ENCODE results near the gene TMSB10.
"Not testable (repeated sequence)": the region's sequence is repeated elsewhere in the genome, so short reads cannot be mapped to it uniquely, and the experiment has no call there.

DNA sequence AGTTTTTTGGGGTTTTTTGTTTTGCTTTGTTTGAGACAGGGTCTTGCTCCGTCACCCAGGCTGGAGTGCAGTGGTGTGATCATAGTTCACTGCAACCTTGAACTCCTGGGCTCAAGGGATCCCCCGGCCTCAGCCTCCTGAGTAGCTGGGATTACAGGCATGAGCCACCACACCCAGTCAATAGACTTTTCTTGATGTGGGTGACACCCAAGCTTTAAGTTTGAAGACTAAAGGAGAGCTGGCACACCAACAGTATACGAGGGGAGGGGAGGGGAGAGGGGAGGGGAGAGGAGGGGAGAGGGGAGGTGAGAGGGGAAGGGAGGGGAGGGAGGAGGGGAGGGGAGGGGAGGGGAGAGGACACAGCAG is 40.4 kb downstream of the TMSB10 start:
- TF ChIP-seq, protein P1, sequence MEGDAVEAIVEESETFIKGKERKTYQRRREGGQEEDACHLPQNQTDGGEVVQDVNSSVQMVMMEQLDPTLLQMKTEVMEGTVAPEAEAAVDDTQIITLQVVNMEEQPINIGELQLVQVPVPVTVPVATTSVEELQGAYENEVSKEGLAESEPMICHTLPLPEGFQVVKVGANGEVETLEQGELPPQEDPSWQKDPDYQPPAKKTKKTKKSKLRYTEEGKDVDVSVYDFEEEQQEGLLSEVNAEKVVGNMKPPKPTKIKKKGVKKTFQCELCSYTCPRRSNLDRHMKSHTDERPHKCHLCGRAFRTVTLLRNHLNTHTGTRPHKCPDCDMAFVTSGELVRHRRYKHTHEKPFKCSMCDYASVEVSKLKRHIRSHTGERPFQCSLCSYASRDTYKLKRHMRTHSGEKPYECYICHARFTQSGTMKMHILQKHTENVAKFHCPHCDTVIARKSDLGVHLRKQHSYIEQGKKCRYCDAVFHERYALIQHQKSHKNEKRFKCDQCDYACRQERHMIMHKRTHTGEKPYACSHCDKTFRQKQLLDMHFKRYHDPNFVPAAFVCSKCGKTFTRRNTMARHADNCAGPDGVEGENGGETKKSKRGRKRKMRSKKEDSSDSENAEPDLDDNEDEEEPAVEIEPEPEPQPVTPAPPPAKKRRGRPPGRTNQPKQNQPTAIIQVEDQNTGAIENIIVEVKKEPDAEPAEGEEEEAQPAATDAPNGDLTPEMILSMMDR (IDR thresholded peaks at IDR 0.05; ENCODE audit: poor library complexity): not testable (repeated sequence)
- not testable (repeated sequence) for TF ChIP-seq EZH2 (IDR thresholded peaks at IDR 0.05; ENCODE audit: borderline replicate concordance)
